Adipose tissue (tissue), 3 donors: ENCODE results near the gene ADM5. TPM values are rescaled to one million over a fixed set of nuclear protein-coding genes. Genes with fewer than 3 reads are reported as not detected.
A peak's percentile ranks its signal among the peaks of the same experiment; 100 is the strongest.

Experiments
- H3K27ac ChIP-seq: one replicate; pipeline ENCODE4 v1.5.1; 2013; ENCODE audit warnings: low read depth, low read length
- WGBS, 3 donors: extraction: QIAGEN DNeasy Blood & Tissue Kit; methylation state at CpG; one replicate each; pipeline ENCODE4 v1.1.7; 2013; 5-methylcytosine and 5-hydroxymethylcytosine counted together
- polyA plus RNA-seq, 3 donors: library from polyadenylated mRNA; stranded (reverse); fragments of 200-250 nt; gene quantifications; one replicate each; pipeline ENCODE4 v1.2.3, GENCODE V29; 2013
- donor health status: healthy with polysubstance abuse.
- donor health status: Bipolar disorder and iron deficiency.
- donor health status: healthy.

ADM5 gene
- 1 to 10 TPM; 1.0 to 2.5 (median 1.0) TPM for polyA plus RNA-seq

- 26 to 33% (median 33%) methylated on average over 50 to 54 of the region's 54 CpGs for WGBS, 3 donors
- H3K27ac ChIP-seq, result no peak within 1 kb of the TSS
These were observed at the start of gene ADM5 for GRCh38 chr19:49689133-49690078. ADM5 (plus strand) TSS chr19:49689594; CDS start chr19:49689838, 244 bp downstream.

GRCh38 chr19:49640113-49640898 lies 49.1 kb upstream of the ADM5 start, which contains the start of gene RRAS:
RRAS (minus strand) TSS chr19:49640143; CDS start chr19:49640098, 45 bp downstream.
- H3K27ac ChIP-seq, result peak within 1 kb of the TSS; percentile 100
- 0 to 1% (median 1%) methylated on average over 51 of the region's 51 CpGs for WGBS, 3 donors

- 0 to 1% (median 0%) methylated on average over 68 to 87 of the region's 87 CpGs for WGBS, 3 donors
- H3K27ac ChIP-seq, result peak within 1 kb of the TSS; percentile 100
These were observed 47.5 kb upstream of the ADM5 start, which contains the start of gene SCAF1 for GRCh38 chr19:49641688-49642491. SCAF1 (plus strand) TSS chr19:49642209; CDS start chr19:49645027, 2,818 bp downstream.

- 5 to 11% (median 11%) methylated on average over 5 of the region's 5 CpGs for WGBS, 3 donors
- H3K27ac ChIP-seq, result peak overlapping the region; percentile 8
These were observed 46.8 kb upstream of the ADM5 start for GRCh38 chr19:49642492-49643035.

- H3K27ac ChIP-seq, result no peak overlapping the region
- WGBS, 3 donors, result 71 to 82% (median 76%) methylated on average over 2 of the region's 2 CpGs
These were observed 45.9 kb upstream of the ADM5 start for GRCh38 chr19:49643466-49643865.

GRCh38 chr19:49645592-49645991 lies 43.8 kb upstream of the ADM5 start:
- 88 to 94% (median 92%) methylated on average over 11 of the region's 11 CpGs for WGBS, 3 donors
- no peak overlapping the region for H3K27ac ChIP-seq

GRCh38 chr19:49645995-49646394 lies 43.4 kb upstream of the ADM5 start:
- whole genome bisulfite sequencing, 3 donors, result 91 to 92% (median 92%) methylated on average over 13 of the region's 13 CpGs

GRCh38 chr19:49646586-49646985 lies 42.8 kb upstream of the ADM5 start:
- H3K27ac ChIP-seq, result no peak overlapping the region
- 88 to 94% (median 91%) methylated on average over 17 of the region's 17 CpGs for WGBS, 3 donors

More at GRCh38 chr19:49645995-49646394, 43.4 kb upstream of the ADM5 start:
- no peak overlapping the region for H3K27ac ChIP-seq

GRCh38 chr19:49651029-49651819 lies 38.2 kb upstream of the ADM5 start:
- no peak overlapping the region for H3K27ac ChIP-seq
- 94 to 96% (median 95%) methylated on average over 51 to 72 of the region's 72 CpGs for WGBS, 3 donors

GRCh38 chr19:49651820-49652550 lies 37.4 kb upstream of the ADM5 start:
- H3K27ac ChIP-seq, result no peak overlapping the region
- WGBS, 3 donors, result 96 to 97% (median 97%) methylated on average over 78 to 110 of the region's 110 CpGs

- H3K27ac ChIP-seq, result no peak overlapping the region
- 92 to 95% (median 93%) methylated on average over 55 to 58 of the region's 58 CpGs for WGBS, 3 donors
These were observed 36.6 kb upstream of the ADM5 start for GRCh38 chr19:49652551-49653465.

- 80 to 96% (median 85%) methylated on average over 11 to 13 of the region's 13 CpGs for WGBS, 3 donors
- no peak overlapping the region for H3K27ac ChIP-seq
These were observed 36.0 kb upstream of the ADM5 start for GRCh38 chr19:49653466-49653806.

GRCh38 chr19:49654581-49654980 lies 34.8 kb upstream of the ADM5 start:
- WGBS, 3 donors, result 87 to 88% (median 87%) methylated on average over 10 of the region's 10 CpGs
- peak overlapping the region; percentile 9 for H3K27ac ChIP-seq

- 87 to 92% (median 90%) methylated on average over 23 of the region's 23 CpGs for WGBS, 3 donors
- H3K27ac ChIP-seq, result no peak overlapping the region
These were observed 33.6 kb upstream of the ADM5 start for GRCh38 chr19:49655570-49656455.
